ENCODE results near the gene PTRHD1. TPM values are rescaled to one million over a fixed set of nuclear protein-coding genes. Genes with fewer than 3 reads are reported as not detected.
A peak's percentile ranks its signal among the peaks of the same experiment; 100 is the strongest.

PTRHD1 gene
- total RNA-seq, 2 experiments from 2014 or later = 17.9 to 29.3 TPM

DNA sequence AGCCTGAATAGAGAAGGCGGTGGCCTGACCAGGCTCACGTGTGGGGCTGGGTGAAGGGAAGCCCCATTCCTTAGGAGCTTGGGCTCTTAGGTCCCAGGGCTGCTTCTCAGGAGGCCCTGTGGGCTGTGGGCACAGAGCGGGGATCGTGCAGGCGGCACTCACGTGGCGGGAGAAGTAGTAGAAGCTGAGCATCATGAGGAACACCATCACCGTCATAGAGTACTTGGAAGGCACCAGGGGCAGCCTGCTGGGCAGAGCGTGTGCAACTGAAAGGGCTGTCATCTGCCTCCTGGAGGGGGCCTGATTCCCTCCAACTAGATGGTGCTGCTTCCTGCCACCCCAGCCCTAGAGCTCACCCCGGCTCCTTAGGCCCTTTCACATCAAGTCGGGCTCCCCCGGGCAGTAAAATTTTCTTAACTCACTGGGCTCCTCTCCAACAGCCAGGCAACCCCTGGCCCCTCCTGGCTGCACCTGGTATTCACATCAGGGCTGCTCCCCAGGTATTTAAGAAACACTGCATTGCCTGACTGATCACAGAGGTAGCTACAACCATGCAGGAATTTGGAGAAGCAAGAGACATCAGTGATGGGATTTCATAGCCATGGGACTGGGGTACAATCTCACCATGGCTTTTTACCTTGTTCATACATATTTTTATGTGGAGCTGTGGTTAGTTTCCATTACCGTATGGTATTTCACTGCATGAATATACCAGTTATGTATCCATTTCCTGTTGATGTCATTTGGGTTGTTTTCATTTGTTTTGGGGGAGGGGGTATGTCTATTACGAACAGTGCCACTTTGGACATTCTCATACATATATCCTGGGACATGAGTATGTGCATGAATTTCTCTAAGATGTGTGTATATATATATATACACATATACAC lies 32.9 kb upstream of the PTRHD1 start:
- H3K9me3 Mint-ChIP-seq (ENCODE audit: low read depth) = no peaks in the 10 kb centered on the region
- peak overlapping the region; percentile 80 for H3K27ac Mint-ChIP-seq
- H3K27me3 Mint-ChIP-seq = no peaks in the 10 kb centered on the region
- peaks cover 27% of the 10 kb centered on the region for H3K36me3 Mint-ChIP-seq
- ATAC-seq (peak; percentile 22), DNase-seq (peak; percentile 39)
- CTCF ChIA-PET = interaction anchor here (0.7 to 5.0 kb wide), 14 partner anchors 11 to 416 kb away, joined by 3 to 70 read pairs (median 4); partner anchors contain the start of genes CENPO, NCOA1 and PTRHD1
- peaks cover 19% of the 10 kb centered on the region for H3K4me1 Mint-ChIP-seq
- no peak overlapping the region for H3K4me3 Mint-ChIP-seq

DNA sequence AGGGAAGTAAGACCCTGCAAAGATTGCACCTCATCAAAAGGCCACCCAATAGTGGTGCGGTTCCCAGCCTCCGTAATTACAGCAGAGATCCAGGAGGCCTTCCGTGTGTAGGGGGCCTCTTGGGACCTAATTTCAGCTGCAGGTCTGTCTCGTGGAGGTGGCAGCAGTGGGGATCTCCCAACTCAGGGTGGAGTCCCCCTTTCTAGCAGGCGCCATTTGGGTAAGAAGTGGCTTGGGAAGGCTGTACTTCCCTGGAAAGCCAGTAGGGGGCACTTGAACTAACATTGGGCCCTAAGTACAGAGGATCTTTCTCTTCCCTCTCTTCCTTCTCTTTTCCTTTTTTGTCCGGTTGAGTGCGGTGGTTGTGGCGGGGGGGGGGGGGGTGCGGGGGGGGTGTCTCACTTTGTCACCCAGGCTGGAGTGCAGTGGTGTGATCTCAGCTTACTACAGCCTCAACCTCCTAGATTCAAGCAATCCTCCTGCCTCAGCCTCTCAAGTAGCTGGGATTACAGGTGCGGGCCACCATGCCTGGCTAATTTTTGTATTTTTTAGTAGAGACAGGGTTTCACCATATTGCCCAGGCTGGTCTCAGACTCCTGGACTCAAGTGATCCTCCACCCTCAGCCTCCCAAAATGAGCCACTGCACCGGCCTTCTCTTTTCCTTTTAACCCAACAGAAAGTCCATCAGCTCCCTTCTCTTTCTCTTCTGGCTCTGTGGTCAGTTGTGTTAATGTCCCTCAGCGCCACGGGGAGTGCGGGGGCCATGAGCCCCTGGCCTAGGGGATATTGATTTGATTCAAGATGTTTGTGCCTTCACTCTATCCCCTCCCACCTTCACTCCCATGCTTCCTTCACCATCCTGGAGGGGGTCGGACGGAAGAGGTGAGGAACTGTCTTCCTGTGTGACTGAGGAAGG lies 32.0 kb upstream of the PTRHD1 start:
- H3K27me3 Mint-ChIP-seq = no peaks in the 10 kb centered on the region
- ATAC-seq = no peak
- H3K4me1 Mint-ChIP-seq = peaks cover 19% of the 10 kb centered on the region
- peak; percentile 57 for DNase-seq
- H3K9me3 Mint-ChIP-seq (ENCODE audit: low read depth) = no peaks in the 10 kb centered on the region
- H3K27ac Mint-ChIP-seq = peak overlapping the region; percentile 80
- CTCF ChIA-PET = interaction anchor here (0.7 to 5.0 kb wide), 8 partner anchors 12 to 415 kb away, joined by 3 to 70 read pairs (median 4); partner anchors contain the start of genes CENPO, NCOA1 and PTRHD1
- H3K4me3 Mint-ChIP-seq = no peak overlapping the region
- peaks cover 35% of the 10 kb centered on the region for H3K36me3 Mint-ChIP-seq

DNA sequence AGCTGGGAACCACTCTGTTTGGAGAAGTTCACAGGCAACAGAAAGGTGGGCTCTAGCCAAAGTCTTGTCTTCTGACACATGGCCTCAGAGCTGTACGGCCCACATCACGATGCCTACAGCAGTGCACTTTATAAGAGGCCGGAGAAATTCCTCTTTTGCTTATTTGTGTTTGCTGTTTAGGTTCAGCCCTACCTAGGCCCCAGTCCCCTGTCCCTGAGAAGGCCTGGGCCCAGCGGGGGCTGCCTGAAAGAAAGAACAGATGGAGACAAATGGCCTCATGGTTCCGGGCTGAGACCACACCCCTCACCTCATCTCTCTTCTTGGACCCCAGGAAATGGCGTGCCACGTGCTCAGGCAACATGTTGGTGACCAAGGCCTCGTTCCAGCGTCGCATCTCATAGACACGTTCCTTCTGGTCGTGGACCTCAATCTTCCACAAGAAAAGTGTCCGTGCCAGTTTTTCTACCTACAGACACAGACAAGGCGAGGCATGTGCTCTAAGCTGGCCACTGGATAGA lies 30.9 kb upstream of the PTRHD1 start:
- Mint-ChIP-seq H3K4me1 (peaks cover 19% of the 10 kb centered on the region), H3K27me3 (no peaks in the 10 kb centered on the region), H3K9me3 (ENCODE audit: low read depth) (no peaks in the 10 kb centered on the region), H3K36me3 (peaks cover 39% of the 10 kb centered on the region), H3K4me3 (no peak overlapping the region), H3K27ac (no peak overlapping the region)
- CTCF ChIA-PET = interaction anchor here (1.1 kb wide), 2 partner anchors 15 to 421 kb away, joined by 3 read pairs; no protein-coding TSS in a partner anchor
- peak; percentile 35 for DNase-seq
- ATAC-seq = no peak

DNA sequence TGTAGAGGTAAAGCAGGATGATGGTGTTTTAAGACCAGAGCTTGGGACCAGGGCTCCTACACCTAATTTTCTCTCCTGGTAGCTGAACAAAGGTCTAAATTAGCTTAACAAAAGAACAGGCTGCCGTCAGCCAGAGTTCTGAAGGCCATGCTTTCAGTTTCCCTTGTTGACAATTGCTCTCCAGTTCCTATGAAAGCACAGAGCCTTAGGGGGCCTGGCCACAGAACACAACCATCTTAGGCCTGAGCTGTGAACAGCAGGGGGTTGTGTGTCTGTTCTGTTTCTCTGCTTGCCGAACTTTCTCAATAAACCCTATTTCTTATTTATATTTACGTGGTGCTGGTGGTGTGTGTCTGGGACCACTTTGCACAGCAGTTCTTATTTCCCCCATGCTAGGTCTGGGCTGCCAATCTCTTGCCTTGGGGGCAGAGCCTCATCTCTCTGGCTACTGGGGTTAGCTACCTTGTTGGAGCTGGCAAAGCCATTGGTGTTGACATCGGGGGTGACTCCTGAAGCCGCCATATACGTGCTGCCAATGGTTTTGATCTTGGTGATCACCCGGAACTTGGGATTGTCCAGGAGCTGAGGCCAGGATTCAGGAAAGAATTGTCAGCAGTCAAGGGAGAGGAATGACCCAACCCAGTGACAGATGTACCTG lies 29.0 kb upstream of the PTRHD1 start:
- Mint-ChIP-seq H3K36me3 (peaks cover 53% of the 10 kb centered on the region), H3K27me3 (no peaks in the 10 kb centered on the region), H3K27ac (peak overlapping the region; percentile 25), H3K9me3 (ENCODE audit: low read depth) (no peaks in the 10 kb centered on the region), H3K4me3 (no peak overlapping the region), H3K4me1 (peaks cover 18% of the 10 kb centered on the region)
- ATAC-seq (no peak), DNase-seq (peak; percentile 30)
- CTCF ChIA-PET = interaction anchor here (0.9 kb wide), 1 partner anchor 11 kb away, joined by 4 read pairs; no protein-coding TSS in a partner anchor

DNA sequence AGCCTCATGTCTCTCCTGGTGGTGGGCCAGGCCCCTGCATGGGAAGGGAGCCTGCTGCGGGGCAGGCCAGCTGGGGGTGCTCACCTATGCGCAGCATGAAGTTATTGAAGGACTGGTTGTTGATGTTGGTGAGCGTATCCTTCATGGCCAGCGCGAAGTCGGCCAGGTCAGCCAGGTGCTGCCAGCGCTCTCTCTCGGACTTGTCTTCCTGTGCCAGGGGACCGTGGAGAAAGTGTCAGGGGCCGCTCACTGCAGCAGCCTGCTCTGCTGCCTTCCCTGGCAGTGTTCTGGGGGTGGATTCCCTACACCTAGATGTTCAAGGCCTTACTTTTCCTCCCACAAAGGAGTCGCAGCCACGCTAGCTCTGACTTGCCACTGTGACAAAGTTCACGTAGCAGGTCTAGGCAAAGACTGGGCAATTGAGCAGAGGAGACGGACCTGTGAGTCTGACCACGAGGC lies 28.3 kb upstream of the PTRHD1 start:
- H3K27ac Mint-ChIP-seq = no peak overlapping the region
- H3K36me3 Mint-ChIP-seq = peaks cover 59% of the 10 kb centered on the region

DNA sequence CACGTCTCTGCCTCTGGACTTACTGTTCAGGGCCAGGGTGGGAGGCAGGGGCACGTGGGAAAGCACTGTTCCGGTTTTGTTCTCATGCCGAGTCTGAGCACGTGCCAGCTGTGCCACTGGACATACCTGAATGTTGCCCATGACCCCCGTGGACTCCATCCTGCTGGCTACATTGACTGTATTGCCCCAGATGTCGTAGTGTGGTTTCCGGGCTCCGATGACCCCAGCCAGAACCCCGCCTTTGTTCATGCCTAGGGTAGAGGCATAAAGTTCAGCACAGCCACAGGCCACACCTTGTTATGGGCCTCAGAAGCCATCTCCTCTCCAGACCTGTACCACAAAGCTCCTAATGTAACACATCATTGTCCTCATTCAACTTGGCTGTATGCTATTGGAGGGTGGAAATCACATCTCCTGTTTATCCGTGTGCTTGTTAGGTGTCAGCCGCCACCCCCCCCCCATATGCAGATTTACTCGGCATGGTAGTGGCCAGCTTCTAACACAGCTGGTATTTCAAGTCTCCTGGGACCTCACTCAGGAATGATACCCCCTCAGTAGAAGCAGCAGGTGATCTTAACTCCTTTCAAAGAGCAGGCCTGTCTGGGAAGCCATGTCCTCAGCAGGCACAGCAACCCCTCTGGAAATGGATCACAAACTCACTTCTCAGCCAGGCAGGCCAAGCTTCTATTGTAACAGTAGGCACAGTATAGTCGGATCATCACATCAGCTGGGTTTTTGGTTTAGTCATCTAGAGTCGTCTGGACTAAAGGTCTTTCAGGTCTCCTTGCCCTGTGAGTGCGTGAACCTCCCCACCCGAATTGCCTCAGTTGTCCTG lies 27.6 kb upstream of the PTRHD1 start:
- ATAC-seq (no peak), DNase-seq (peak; percentile 34)
- CTCF ChIA-PET = interaction anchor here (0.9 to 1.6 kb wide), 3 partner anchors 10 to 411 kb away, joined by 3 to 4 read pairs (median 4); no protein-coding TSS in a partner anchor
- Mint-ChIP-seq H3K27ac (no peak overlapping the region), H3K27me3 (no peaks in the 10 kb centered on the region), H3K4me1 (peaks cover 8% of the 10 kb centered on the region), H3K36me3 (peaks cover 65% of the 10 kb centered on the region), H3K4me3 (no peak overlapping the region), H3K9me3 (ENCODE audit: low read depth) (no peaks in the 10 kb centered on the region)

More for the DNA sequence above, 28.3 kb upstream of the PTRHD1 start:
- Mint-ChIP-seq H3K9me3 (ENCODE audit: low read depth) (no peaks in the 10 kb centered on the region), H3K4me1 (peaks cover 14% of the 10 kb centered on the region), H3K4me3 (no peak overlapping the region), H3K27me3 (no peaks in the 10 kb centered on the region)
- DNase-seq (peak; percentile 35), ATAC-seq (no peak)
- CTCF ChIA-PET = interaction anchor here (0.9 to 1.6 kb wide), 3 partner anchors 10 to 412 kb away, joined by 3 to 4 read pairs (median 4); no protein-coding TSS in a partner anchor

DNA sequence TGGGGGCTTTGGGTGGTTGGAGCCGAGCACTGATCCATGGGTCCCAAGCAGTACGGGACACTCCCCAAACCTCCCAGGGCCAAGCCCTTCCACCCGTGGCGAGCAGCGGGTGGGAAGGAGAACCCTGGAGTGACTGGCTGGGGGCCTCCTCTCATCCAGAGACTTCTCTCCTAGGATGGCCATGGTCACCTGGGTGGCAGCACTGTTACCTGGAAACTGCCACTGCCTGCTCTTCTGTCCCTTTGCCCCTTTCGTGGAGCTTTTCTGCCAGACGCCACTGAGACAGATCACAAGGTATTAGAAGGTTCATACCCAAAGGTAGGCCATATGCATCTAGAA lies 27.0 kb upstream of the PTRHD1 start:
- ATAC-seq = no peak
- no peak overlapping the region for H3K27ac Mint-ChIP-seq
- H3K27me3 Mint-ChIP-seq = no peaks in the 10 kb centered on the region
- peak; percentile 19 for DNase-seq
- H3K4me3 Mint-ChIP-seq = no peak overlapping the region
- peaks cover 70% of the 10 kb centered on the region for H3K36me3 Mint-ChIP-seq
- peaks cover 8% of the 10 kb centered on the region for H3K4me1 Mint-ChIP-seq
- CTCF ChIA-PET = interaction anchor here (0.6 to 1.6 kb wide), 3 partner anchors 12 to 411 kb away, joined by 3 to 4 read pairs (median 4); no protein-coding TSS in a partner anchor
- no peaks in the 10 kb centered on the region for H3K9me3 Mint-ChIP-seq (ENCODE audit: low read depth)

DNA sequence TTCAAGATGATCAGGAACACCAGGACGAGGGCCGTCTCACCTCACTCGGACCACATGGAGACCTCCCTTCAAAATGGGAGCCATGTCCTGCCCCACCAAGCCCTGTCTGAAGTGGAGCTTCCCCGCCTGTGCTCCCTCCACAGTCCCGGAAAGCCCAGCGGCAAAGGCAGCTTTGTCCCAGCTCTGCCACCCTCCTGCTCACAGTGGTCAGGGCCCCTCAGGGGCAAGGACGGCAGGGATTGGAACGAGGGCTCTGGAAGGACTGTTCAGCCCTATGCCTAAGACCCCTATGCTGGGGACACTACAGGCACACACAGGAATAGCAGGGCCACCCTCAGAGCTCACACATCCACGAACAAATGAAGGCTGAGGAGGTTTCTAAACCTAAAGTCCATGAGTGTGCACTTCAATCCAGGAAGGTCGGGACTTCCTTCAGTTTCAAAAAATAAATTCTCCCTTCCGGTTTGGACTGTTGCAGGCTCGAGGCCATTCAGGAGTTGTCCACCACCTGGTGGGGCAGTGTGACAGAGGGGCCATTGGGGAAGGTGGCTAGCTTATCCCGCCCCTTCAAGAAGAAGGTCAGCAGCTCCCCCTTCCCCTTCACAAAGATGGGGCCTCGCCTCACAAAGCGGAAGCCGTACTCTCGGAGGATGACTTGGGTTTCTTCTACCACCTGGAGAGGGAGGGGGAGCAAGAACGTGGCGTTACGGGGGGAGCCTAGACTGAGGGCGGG lies 26.4 kb upstream of the PTRHD1 start:
- Mint-ChIP-seq H3K4me1 (peaks cover 8% of the 10 kb centered on the region), H3K4me3 (no peak overlapping the region), H3K36me3 (peaks cover 68% of the 10 kb centered on the region), H3K27me3 (no peaks in the 10 kb centered on the region), H3K27ac (no peak overlapping the region), H3K9me3 (ENCODE audit: low read depth) (no peaks in the 10 kb centered on the region)
- CTCF ChIA-PET = interaction anchor here (0.6 to 1.3 kb wide), 4 partner anchors 8 to 44 kb away, joined by 4 to 7 read pairs (median 4); partner anchors contain the start of genes CENPO and PTRHD1
- ATAC-seq (no peak), DNase-seq (peak; percentile 29)

DNA sequence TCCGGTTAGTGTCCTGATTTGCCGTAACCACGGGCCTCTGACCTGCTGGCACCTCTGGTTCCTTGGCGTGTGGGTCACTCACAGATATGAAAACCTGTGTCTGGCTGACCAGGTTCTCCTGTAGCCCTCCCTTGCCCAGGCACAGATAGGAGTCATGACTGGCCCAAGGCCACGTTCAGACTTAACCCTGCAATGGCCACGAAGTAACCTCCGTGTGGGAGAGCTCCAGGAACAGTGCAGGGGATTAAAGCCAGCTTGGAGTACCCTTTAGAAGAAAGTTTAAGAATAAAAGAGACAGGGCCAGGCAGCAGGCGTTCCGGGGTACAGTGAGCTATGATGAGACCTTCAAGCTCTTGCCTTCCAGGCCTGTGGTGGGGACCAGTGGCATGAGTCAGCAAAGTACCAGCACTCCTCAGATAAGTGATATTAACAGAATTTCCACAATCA lies 25.6 kb upstream of the PTRHD1 start:
- H3K27me3 Mint-ChIP-seq = no peaks in the 10 kb centered on the region
- DNase-seq (peak; percentile 41), ATAC-seq (peak; percentile 50)
- H3K4me3 Mint-ChIP-seq = no peak overlapping the region
- peak overlapping the region; percentile 59 for H3K27ac Mint-ChIP-seq
- CTCF ChIA-PET = interaction anchor here (0.8 to 1.3 kb wide), 4 partner anchors 9 to 408 kb away, joined by 3 to 7 read pairs (median 4); partner anchors contain the start of genes CENPO and PTRHD1
- no peaks in the 10 kb centered on the region for H3K9me3 Mint-ChIP-seq (ENCODE audit: low read depth)
- peaks cover 70% of the 10 kb centered on the region for H3K36me3 Mint-ChIP-seq
- H3K4me1 Mint-ChIP-seq = peaks cover 10% of the 10 kb centered on the region

DNA sequence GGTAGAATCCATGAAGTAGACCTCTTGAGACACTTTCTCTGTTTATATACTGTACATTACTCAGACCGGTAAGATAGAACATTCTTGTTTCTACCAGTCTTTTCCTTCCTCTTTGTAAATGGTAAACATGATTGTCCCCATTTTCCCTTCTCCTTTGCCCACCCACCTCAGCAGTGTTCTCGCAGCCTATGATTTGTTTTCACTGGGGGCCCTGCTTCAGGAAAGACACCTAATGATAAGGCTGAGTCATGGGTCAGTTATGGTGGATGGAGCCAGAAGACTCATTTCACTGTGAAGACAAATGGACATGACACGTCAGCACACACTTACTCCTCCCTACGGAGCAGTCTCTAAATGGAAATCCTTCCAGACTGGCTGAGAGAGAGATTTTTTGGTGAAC lies 23.7 kb upstream of the PTRHD1 start:
- peaks cover 72% of the 10 kb centered on the region for H3K36me3 Mint-ChIP-seq
- CTCF ChIA-PET = interaction anchor here (1.4 kb wide), 1 partner anchor 406 kb away, joined by 4 read pairs; no protein-coding TSS in a partner anchor
- ATAC-seq (no peak), DNase-seq (no peak)
- no peaks in the 10 kb centered on the region for H3K27me3 Mint-ChIP-seq
- H3K9me3 Mint-ChIP-seq (ENCODE audit: low read depth) = no peaks in the 10 kb centered on the region
- no peak overlapping the region for H3K4me3 Mint-ChIP-seq
- peaks cover 10% of the 10 kb centered on the region for H3K4me1 Mint-ChIP-seq
- H3K27ac Mint-ChIP-seq = no peak overlapping the region

DNA sequence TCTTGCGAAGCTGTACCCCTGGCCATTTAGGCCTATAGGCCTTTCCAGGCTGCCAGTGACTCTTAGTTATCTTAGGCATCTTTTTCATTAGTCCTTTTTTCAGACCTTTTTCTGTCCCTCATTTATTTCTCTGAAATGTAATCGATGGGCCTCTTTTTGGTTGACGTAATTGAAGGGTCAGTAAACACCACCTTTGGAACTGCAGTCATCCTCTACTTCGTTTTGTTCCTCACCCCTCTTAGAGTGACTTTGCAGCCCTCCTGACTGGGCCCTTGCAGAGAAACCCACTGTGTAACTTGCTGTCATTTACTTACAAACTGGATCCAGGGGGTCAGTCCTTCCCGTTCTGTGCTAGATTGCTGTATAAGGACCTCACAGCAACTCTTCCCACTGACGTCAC lies 23.2 kb upstream of the PTRHD1 start:
- Mint-ChIP-seq H3K4me3 (no peak overlapping the region), H3K4me1 (peaks cover 10% of the 10 kb centered on the region), H3K27me3 (no peaks in the 10 kb centered on the region), H3K9me3 (ENCODE audit: low read depth) (no peaks in the 10 kb centered on the region), H3K27ac (no peak overlapping the region), H3K36me3 (peaks cover 72% of the 10 kb centered on the region)
- CTCF ChIA-PET = interaction anchor here (0.9 kb wide), 1 partner anchor 11 kb away, joined by 3 read pairs; no protein-coding TSS in a partner anchor
- ATAC-seq = no peak
- DNase-seq = peak; percentile 31

Measured in activated CD8-positive, alpha-beta memory T cell treated with anti-CD3 and anti-CD28 coated beads, Interleukin-2, amount 10 ng/mL, durations not matched to agents 7 days and 5 days (primary cell).